ENCODE measurements around the gene ASPDH.

Gene ASPDH

DNA sequence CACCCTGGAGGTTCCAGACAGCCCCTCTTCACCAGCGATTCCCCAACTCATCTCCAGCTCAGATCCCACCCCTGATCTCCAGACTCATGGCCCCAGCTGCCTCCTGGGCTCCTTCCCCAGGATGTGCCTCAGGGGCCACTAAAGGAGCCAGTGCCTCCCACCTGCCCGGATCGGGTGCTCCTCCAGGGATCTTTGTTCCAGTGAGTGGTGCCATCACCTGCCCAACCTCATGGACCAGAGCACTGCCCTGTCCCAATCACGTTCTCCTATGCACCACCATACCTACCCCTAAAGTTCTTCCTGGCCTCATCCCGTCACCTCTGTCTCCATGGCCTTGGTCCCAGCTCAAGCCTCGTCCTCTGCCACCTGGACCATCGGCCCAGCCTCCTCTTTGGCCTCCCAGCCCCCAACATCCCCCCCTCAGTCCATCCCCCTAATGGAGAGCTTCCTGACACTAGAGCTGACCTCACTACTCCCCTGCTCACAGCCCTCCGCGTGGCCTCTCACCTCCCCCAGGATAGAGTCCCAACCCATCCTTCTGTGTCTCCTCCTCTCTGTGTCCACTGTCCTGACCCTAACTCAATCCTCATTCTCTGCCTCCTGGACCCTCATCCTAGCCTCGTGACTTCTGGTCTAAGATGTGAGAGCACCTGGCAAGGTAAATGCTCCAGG, 28.3 kb downstream of the ASPDH start:
- intact Hi-C loops (cut with DNase I; ENCODE audit: low total_unique reads): no loop called here
- Histone ChIP-seq H3K36me3 (peaks cover 17 to 53% (median 40%) of the 10 kb centered on the region in 3 donors), H3K4me3 (no peak overlapping the region), H3K27me3 (peaks cover 0 to 33% of the 10 kb centered on the region in 2 donors), H3K27ac (no peak overlapping the region), H3K9me3 (no peaks in the 10 kb centered on the region), H3K4me1 (no peaks in the 10 kb centered on the region)
- no peak for DNase-seq
- TF ChIP-seq, protein P1, sequence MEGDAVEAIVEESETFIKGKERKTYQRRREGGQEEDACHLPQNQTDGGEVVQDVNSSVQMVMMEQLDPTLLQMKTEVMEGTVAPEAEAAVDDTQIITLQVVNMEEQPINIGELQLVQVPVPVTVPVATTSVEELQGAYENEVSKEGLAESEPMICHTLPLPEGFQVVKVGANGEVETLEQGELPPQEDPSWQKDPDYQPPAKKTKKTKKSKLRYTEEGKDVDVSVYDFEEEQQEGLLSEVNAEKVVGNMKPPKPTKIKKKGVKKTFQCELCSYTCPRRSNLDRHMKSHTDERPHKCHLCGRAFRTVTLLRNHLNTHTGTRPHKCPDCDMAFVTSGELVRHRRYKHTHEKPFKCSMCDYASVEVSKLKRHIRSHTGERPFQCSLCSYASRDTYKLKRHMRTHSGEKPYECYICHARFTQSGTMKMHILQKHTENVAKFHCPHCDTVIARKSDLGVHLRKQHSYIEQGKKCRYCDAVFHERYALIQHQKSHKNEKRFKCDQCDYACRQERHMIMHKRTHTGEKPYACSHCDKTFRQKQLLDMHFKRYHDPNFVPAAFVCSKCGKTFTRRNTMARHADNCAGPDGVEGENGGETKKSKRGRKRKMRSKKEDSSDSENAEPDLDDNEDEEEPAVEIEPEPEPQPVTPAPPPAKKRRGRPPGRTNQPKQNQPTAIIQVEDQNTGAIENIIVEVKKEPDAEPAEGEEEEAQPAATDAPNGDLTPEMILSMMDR (IDR thresholded peaks at IDR 0.05): no peak

DNA sequence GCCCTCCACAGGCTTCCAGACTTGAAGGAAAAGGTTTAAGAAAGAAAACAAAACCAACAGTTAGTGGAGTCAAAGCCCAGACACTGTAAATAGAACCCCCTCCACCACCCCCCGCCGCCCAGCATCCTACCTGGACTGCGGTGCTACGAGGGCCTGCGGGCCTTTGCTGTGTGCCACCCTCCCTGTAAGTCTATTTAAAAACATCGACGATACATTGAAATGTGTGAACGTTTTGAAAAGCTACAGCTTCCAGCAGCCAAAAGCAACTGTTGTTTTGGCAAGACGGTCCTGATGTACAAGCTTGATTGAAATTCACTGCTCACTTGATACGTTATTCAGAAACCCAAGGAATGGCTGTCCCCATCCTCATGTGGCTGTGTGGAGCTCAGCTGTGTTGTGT, 30.8 kb downstream of the ASPDH start:
- Histone ChIP-seq H3K27ac (no peak overlapping the region), H3K4me3 (no peak overlapping the region), H3K27me3 (peaks cover 0 to 22% of the 10 kb centered on the region in 2 donors), H3K36me3 (peaks cover 24 to 67% (median 60%) of the 10 kb centered on the region in 3 donors), H3K4me1 (peaks cover 0 to 7% (median 3%) of the 10 kb centered on the region in 4 donors), H3K9me3 (no peaks in the 10 kb centered on the region)
- intact Hi-C loops (cut with DNase I; ENCODE audit: low total_unique reads): no loop called here
- TF ChIP-seq, protein P1 (IDR thresholded peaks at IDR 0.05): no peak
- no peak for DNase-seq

DNA sequence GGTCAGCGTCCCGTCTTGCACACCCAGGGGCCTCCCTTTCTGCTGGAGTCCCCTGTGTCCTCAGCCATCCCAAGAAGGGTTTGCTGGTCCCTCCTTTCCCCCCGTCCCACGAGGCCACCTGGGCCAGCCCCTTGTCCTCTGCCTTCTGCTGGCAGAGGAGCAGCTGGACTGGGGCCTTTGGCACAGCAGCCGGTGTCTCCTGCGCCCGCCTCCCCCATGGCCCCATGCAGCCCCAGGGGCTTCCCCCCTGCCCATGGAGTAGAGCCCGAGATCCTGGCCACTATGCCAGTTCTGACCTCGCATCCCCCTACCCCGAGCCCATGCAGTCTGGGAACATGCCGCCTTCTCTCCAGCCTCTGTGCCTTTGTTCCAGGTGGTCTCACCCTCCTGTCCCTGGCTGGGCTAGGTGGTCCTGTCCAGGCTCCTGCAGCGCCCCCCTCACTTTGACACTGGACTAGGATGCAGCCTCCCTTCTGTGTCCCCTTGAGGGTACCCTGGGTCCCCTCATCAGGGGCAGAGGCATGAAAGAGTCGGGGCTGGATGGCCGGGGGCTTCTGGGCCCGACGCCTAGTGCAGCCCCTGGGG, 31.4 kb downstream of the ASPDH start:
- H3K27me3 ChIP-seq: peaks cover 0 to 17% of the 10 kb centered on the region in 2 donors
- peaks cover 0 to 12% (median 8%) of the 10 kb centered on the region in 4 donors for H3K4me1 ChIP-seq
- no peaks in the 10 kb centered on the region for H3K9me3 ChIP-seq
- DNase-seq: no peak
- H3K27ac ChIP-seq: no peak overlapping the region
- intact Hi-C loops (cut with DNase I; ENCODE audit: low total_unique reads): no loop called here
- H3K36me3 ChIP-seq: peaks cover 24 to 67% (median 60%) of the 10 kb centered on the region in 3 donors
- TF ChIP-seq, protein P1 (IDR thresholded peaks at IDR 0.05): no peak
- no peak overlapping the region for H3K4me3 ChIP-seq

DNA sequence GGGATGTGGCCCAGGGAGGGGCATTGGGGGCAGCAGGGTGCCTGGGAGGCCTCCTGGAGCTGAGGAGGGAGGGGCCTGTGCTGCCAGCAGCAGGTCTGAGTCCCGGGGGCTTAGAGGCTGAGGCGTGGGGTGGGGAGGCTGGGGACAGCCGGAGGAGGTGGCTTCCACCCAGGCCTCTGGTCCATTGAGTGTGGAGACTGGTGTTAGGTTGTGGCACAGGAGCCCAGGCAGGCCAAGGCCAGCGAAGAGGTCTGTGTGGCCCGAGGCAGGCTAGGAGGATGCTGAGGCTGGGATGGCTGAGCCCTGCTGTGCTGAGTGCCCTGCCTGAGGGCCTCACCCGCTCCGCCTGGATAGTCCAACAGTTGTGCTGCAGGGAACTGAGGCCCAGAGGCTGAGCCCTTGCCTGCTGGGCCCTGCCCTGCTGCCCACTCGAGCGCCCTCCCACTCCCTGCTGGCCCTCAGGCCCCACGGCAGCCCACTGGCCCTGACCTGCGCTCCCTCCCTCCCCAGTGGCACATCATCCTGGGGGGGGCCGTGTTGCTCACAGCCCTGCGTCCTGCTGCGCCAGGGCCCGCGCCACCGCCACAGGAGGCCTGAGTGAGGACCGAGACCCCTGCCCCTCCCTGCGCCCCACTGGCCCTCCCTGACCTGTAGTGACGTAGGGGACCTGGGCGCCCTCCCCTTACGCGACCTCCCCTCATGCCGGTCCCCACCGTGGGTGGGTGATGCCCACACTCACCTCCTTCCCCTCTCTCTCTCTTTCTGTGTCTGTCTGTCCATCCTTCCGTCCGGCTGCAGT, 32.2 kb downstream of the ASPDH start:
- Histone ChIP-seq H3K4me1 (peaks cover 0 to 18% (median 14%) of the 10 kb centered on the region in 4 donors), H3K27me3 (peaks cover 0 to 9% of the 10 kb centered on the region in 2 donors), H3K4me3 (no peak overlapping the region), H3K9me3 (no peaks in the 10 kb centered on the region), H3K36me3 (peaks cover 24 to 67% (median 60%) of the 10 kb centered on the region in 3 donors), H3K27ac (no peak overlapping the region)
- intact Hi-C loops (cut with DNase I; ENCODE audit: low total_unique reads): no loop called here
- TF ChIP-seq, protein P1 (IDR thresholded peaks at IDR 0.05): no peak
- no peak for DNase-seq

- TF ChIP-seq, protein P1 (IDR thresholded peaks at IDR 0.05): no peak
- no peaks in the 10 kb centered on the region for H3K9me3 ChIP-seq
- H3K27ac ChIP-seq: no peak overlapping the region
- no peak overlapping the region for H3K4me3 ChIP-seq
- intact Hi-C loops (cut with DNase I; ENCODE audit: low total_unique reads): no loop called here
- H3K36me3 ChIP-seq: peaks cover 24 to 67% (median 60%) of the 10 kb centered on the region in 3 donors
- peaks cover 0 to 21% (median 14%) of the 10 kb centered on the region in 4 donors for H3K4me1 ChIP-seq
- no peak for DNase-seq
- no peaks in the 10 kb centered on the region for H3K27me3 ChIP-seq
Observed at GRCh38 chr19:50480281-50481111, 33.2 kb downstream of the ASPDH start.
